Thymus (tissue), 11 donors: ENCODE data around the gene NKX1-1. TPM values are rescaled to one million over a fixed set of nuclear protein-coding genes. Genes with fewer than 3 reads are reported as not detected.

ENCODE experiments used
- DNase-seq, 9 donors: peaks; one replicate each; pipeline ENCODE4 v3.0.0-alpha.2; 2013; ENCODE audit warnings: low spot score in 9 of 9, low read depth in 6 of 9, missing footprints in 1 of 9
- H3K27ac ChIP-seq, 2 donors: one replicate each; pipeline ENCODE4 v1.5.1; 2013; ENCODE audit warnings: control low read depth in 1 of 2, low read depth in 1 of 2, low read length in 1 of 2, mild to moderate bottlenecking in 1 of 2, moderate library complexity in 1 of 2
- H3K27me3 ChIP-seq, 2 donors: one replicate each; pipeline ENCODE4 v1.5.1; 2013; ENCODE audit warnings: low read length in 1 of 2; ENCODE audit not compliant: control insufficient read depth in 2 of 2, insufficient read depth in 1 of 2
- H3K36me3 ChIP-seq, 2 donors: one replicate each; pipeline ENCODE4 v1.5.1; 2013; ENCODE audit warnings: low read length in 1 of 2, mild to moderate bottlenecking in 1 of 2, moderate library complexity in 1 of 2; ENCODE audit not compliant: control insufficient read depth in 2 of 2, insufficient read depth in 2 of 2
- H3K4me1 ChIP-seq, 2 donors: one replicate each; pipeline ENCODE4 v1.5.1; 2013; ENCODE audit warnings: low read length in 2 of 2; ENCODE audit not compliant: control insufficient read depth in 2 of 2, insufficient read depth in 2 of 2
- H3K4me3 ChIP-seq, 2 donors: one replicate each; pipeline ENCODE4 v1.5.1; 2013; ENCODE audit warnings: low read length in 2 of 2, control low read depth in 1 of 2, mild to moderate bottlenecking in 1 of 2
- H3K9me3 ChIP-seq, 2 donors: one replicate each; pipeline ENCODE4 v1.5.1; 2013; ENCODE audit warnings: low read length in 1 of 2, mild to moderate bottlenecking in 1 of 2; ENCODE audit not compliant: control insufficient read depth in 2 of 2, insufficient read depth in 1 of 2
- WGBS: extraction: QIAGEN DNeasy Blood & Tissue Kit; methylation state at CpG from one replicate; pipeline ENCODE4 v1.1.7; 2013; 5-methylcytosine and 5-hydroxymethylcytosine counted together
- polyA plus RNA-seq: library from polyadenylated mRNA; stranded (reverse); fragments of 200-250 nt; gene quantifications from one replicate; pipeline ENCODE4 v1.2.3, GENCODE V29; 2013
- total RNA-seq: library from RNA; stranded (reverse); fragments of 120-200 nt; gene quantifications from one replicate; pipeline ENCODE4 v1.2.4, GENCODE V29; 2013
- donor health status: healthy.

The NKX1-1 gene
- total and polyA plus RNA-seq, 2 donors: 0.05 TPM; not detected in 1

GRCh38 chr4:1382776-1383727, 23.2 kb downstream of the NKX1-1 start:
- Histone ChIP-seq H3K27ac (no peak overlapping the region), H3K4me3 (no peak overlapping the region), H3K9me3 (peaks cover 0 to 1% of the 10 kb centered on the region in 2 donors), H3K27me3 (no peaks in the 10 kb centered on the region), H3K36me3 (peaks cover 0 to 41% of the 10 kb centered on the region in 2 donors), H3K4me1 (no peaks in the 10 kb centered on the region)
- whole genome bisulfite sequencing: 92% methylated on average over 27 of the region's 27 CpGs
- DNase-seq: no peak

GRCh38 chr4:1381944-1382541, 24.2 kb downstream of the NKX1-1 start:
- no peaks in the 10 kb centered on the region for H3K4me1 ChIP-seq
- H3K4me3 ChIP-seq: no peak overlapping the region
- H3K9me3 ChIP-seq: peaks cover 0 to 1% of the 10 kb centered on the region in 2 donors
- no peak for DNase-seq
- no peaks in the 10 kb centered on the region for H3K27me3 ChIP-seq
- H3K27ac ChIP-seq: no peak overlapping the region
- 98% methylated on average over 24 of the region's 24 CpGs for WGBS
- peaks cover 0 to 41% of the 10 kb centered on the region in 2 donors for H3K36me3 ChIP-seq

- Histone ChIP-seq H3K4me1 (no peaks in the 10 kb centered on the region), H3K4me3 (no peak overlapping the region), H3K27ac (no peak overlapping the region), H3K9me3 (peaks cover 0 to 1% of the 10 kb centered on the region in 2 donors), H3K36me3 (peaks cover 0 to 43% of the 10 kb centered on the region in 2 donors), H3K27me3 (no peaks in the 10 kb centered on the region)
- 96% methylated on average over 12 of the region's 12 CpGs for WGBS
- no peak for DNase-seq
These were observed 25.0 kb downstream of the NKX1-1 start for GRCh38 chr4:1381181-1381621.

GRCh38 chr4:1380368-1381151, 25.7 kb downstream of the NKX1-1 start:
- no peak overlapping the region for H3K4me3 ChIP-seq
- 92% methylated on average over 36 of the region's 36 CpGs for WGBS
- H3K27ac ChIP-seq: no peak overlapping the region
- no peaks in the 10 kb centered on the region for H3K27me3 ChIP-seq
- H3K4me1 ChIP-seq: no peaks in the 10 kb centered on the region
- H3K9me3 ChIP-seq: no peaks in the 10 kb centered on the region
- peaks cover 0 to 42% of the 10 kb centered on the region in 2 donors for H3K36me3 ChIP-seq
- DNase-seq: no peak

GRCh38 chr4:1379801-1380331, 26.4 kb downstream of the NKX1-1 start:
- Histone ChIP-seq H3K9me3 (no peaks in the 10 kb centered on the region), H3K27ac (no peak overlapping the region), H3K4me3 (no peak overlapping the region), H3K27me3 (no peaks in the 10 kb centered on the region), H3K4me1 (no peaks in the 10 kb centered on the region), H3K36me3 (peaks cover 0 to 42% of the 10 kb centered on the region in 2 donors)
- DNase-seq: no peak
- WGBS: 92% methylated on average over 25 of the region's 31 CpGs

- no peaks in the 10 kb centered on the region for H3K27me3 ChIP-seq
- H3K4me1 ChIP-seq: no peaks in the 10 kb centered on the region
- H3K4me3 ChIP-seq: no peak overlapping the region
- no peak overlapping the region for H3K27ac ChIP-seq
- H3K9me3 ChIP-seq: no peaks in the 10 kb centered on the region
- no peak for DNase-seq
- WGBS: 93% methylated on average over 26 of the region's 27 CpGs
- H3K36me3 ChIP-seq: peaks cover 0 to 42% of the 10 kb centered on the region in 2 donors
These were observed 26.9 kb downstream of the NKX1-1 start for GRCh38 chr4:1379351-1379781.

GRCh38 chr4:1378559-1379231, 27.5 kb downstream of the NKX1-1 start:
- H3K27me3 ChIP-seq: no peaks in the 10 kb centered on the region
- 93% methylated on average over 30 of the region's 30 CpGs for WGBS
- H3K4me1 ChIP-seq: no peaks in the 10 kb centered on the region
- no peak for DNase-seq
- H3K4me3 ChIP-seq: no peak overlapping the region
- no peak overlapping the region for H3K27ac ChIP-seq
- peaks cover 0 to 37% of the 10 kb centered on the region in 2 donors for H3K36me3 ChIP-seq
- no peaks in the 10 kb centered on the region for H3K9me3 ChIP-seq

- no peak for DNase-seq
These were observed 28.5 kb downstream of the NKX1-1 start for GRCh38 chr4:1377606-1378261.

More at GRCh38 chr4:1377606-1378261, 28.5 kb downstream of the NKX1-1 start:
- H3K4me3 ChIP-seq: no peak overlapping the region
- H3K36me3 ChIP-seq: peaks cover 0 to 32% of the 10 kb centered on the region in 2 donors
- H3K27me3 ChIP-seq: no peaks in the 10 kb centered on the region
- H3K4me1 ChIP-seq: no peaks in the 10 kb centered on the region
- WGBS: 96% methylated on average over 19 of the region's 19 CpGs
- no peaks in the 10 kb centered on the region for H3K9me3 ChIP-seq
- H3K27ac ChIP-seq: no peak overlapping the region
